Epidermal melanocyte (primary cell): ENCODE measurements around the gene SLC22A23.

Source experiments
- DNase-seq: peaks from one replicate; pipeline ENCODE4 v3.0.0; 2011; ENCODE audit warnings: low spot score; ENCODE audit not compliant: insufficient read length

SLC22A23 gene

DNA sequence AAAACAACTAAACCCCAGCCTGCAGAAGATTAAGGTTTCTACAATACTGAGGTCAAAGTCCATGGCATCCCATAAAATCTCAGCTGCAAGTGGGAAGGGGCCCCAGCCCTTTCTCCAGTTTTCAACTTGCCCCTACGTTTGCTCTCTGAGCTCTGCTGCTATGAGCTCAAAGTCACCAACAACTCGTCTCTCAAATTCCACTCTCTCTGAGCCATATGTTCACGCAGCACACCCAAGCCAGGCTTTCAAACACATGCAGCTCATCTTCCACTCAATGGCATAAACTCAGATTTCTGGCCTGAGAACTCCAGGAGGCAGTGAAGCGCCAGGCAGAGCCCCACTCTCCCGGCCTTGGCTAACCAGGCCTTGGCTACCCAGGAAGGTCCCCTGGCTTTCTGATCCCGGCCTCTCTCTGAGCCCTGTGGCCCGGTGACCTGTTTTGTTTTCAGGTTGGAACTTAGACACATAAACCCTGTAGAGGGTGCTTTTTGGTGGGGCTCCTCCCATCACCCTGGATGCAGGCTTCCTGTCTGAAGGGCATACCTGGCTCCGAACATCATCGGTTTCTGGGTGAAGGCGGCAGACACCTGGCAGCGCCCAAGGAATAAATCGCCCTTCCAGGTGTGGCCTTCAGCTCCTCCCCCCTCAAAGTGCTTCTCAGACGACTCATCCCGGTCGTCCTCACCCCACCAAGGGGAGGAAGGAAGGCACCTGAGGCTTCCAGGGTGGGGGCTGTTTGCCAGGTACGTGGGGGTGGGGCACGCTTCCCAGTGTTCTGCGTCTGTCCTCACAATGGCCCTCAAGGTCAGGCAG lies 12.4 kb downstream of the SLC22A23 start:
- DNase-seq: no peak

- no peak for DNase-seq
Observed at GRCh38 chr6:3443221-3443515, 13.7 kb downstream of the SLC22A23 start.

DNA sequence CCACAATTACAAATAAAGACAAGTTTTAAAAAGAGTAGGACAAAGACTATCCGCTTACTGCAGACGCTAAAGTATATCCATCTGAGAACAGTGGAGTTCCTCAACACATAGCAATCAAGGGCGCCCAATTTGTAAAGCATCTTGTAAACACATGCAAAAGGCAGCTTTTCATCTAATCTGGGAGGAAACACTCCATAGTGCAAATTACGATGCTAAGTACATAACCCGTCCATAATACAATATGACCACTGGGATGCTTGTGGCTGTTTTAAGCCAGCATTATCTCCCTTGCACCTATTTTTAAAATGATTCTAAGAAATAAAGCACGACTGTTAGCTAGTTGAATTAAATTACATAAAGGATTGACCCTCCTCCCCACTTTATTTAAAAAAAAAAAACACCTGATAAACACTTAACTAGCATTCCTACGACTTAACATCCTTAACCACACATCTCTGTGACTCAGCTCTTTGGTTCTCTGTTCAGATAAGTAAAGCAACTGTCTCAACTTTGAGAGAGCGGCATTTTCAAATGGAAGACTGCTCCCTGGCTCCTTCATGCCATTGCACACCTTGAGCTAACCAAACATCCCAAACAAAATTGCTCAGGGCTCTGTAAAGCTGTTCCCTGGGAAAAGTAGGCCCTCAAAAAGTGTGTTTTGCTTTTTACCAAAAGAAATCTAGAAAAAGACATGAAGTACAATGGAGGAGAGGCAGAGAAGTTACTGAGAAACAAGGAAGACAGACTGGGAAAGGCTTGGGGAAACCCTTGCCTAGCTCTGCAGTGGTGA lies 14.2 kb downstream of the SLC22A23 start:
- DNase-seq: no peak

- DNase-seq: no peak
Observed at GRCh38 chr6:3440911-3441310, 15.9 kb downstream of the SLC22A23 start.

GRCh38 chr6:3439961-3440360 lies 16.9 kb downstream of the SLC22A23 start:
- no peak for DNase-seq

DNA sequence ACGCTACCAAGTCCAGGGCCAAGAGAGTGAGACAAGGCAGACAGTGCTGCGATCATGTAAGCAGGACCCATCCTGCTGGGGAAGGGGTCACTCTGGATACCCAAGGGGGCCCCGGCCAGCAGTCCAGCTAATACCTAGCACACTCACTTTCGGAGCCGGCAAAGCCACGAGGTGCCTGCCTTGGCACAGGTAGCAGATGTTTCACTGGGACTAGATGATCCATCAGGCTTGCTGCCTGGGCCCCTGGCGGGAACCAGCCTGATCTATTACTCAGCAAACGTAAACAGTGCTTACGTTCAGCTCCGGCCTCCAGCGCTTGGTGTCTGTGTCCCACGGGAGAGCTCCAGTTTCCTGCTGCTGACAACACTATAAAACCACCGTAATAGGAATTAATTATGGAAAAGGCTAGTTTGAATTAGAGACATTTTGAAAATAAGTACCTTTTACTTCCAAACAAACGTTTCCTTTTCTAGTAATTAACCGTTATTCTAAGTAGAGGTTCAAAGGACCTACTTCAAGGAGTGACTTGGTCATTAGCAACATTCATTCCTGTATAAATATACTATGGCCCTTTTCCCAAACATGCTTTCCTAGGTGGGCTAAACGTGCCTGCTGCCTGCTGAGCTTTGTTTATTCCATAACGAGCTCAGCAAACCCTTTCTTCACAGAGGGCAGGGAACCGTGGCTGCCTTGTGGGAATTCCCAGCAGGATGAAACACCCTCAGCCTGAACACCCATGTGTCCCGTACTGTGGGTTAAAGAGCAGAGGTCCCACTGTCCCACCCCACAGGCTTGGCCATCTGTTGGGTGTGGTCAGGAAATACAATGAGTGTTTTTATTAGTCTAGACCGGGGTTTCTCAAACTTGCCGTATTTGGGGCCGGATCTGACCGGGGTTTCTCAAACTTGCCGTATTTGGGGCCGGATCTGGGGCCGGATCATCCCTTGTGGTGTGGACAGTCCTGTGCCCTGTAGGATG lies 18.4 kb downstream of the SLC22A23 start:
- no peak for DNase-seq

DNA sequence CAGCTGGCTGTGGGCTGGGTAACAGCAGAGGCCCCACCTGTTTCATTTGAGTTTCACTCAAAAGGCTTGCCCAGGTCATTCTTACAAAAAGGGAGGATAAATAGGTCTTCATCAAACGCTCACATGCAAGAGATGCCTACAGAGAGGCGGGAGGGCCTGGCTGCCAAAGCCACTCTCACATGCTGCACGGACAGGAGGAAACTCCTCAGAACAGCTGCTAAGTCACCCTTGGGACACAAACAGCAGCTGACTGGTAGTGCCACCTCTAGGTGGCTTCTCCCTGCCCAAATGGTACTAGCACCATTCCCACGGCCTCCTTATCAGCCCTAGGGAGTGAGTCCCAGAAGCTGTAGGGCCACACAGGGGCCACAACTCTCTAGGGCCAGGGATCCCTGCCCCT lies 23.8 kb downstream of the SLC22A23 start:
- DNase-seq: no peak

- DNase-seq: no peak
Observed at GRCh38 chr6:3432416-3432815, 24.4 kb downstream of the SLC22A23 start.

DNA sequence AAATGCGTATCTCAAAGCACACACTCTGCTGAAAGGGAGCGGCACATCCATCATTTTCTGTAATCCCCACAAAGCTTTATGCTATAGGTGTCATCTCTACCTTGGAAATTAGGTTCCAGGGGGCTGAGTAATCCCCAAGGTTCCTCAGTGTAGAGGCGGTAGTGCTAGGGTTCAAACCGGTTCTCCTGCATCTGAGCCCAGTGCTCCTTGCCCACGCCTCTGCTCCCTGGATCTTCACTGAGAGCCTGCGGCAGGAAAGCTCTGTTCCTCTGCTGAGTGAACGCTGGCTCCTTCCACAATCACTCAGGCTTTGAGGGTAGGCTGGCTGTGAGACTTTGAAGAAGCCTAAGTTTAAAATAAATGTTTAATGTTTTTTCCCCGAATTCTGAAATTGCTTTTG lies 24.9 kb downstream of the SLC22A23 start:
- no peak for DNase-seq

- no peak for DNase-seq
Observed at GRCh38 chr6:3429211-3429610, 27.6 kb downstream of the SLC22A23 start.

DNA sequence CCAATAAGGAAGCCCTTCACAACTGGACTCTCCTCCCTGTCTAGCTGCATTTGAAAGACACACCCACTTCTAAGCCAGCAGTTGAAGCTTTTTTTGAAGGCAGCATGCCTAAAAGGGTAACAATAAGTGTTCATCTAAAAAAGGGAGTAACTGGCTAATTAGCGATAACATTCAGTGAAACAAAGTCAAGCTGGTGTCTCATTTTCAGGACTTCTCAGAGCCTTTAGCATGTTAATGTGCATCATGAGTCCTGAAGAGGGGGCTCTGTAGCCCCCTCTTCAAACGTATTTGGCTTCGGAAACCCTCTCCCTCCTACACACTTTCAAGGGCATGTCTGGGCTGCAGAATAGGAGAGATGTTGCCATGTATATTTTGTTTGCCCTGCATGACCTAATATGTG lies 28.1 kb downstream of the SLC22A23 start:
- DNase-seq: no peak

- DNase-seq: no peak
Observed at GRCh38 chr6:3428247-3428646, 28.6 kb downstream of the SLC22A23 start.

DNA sequence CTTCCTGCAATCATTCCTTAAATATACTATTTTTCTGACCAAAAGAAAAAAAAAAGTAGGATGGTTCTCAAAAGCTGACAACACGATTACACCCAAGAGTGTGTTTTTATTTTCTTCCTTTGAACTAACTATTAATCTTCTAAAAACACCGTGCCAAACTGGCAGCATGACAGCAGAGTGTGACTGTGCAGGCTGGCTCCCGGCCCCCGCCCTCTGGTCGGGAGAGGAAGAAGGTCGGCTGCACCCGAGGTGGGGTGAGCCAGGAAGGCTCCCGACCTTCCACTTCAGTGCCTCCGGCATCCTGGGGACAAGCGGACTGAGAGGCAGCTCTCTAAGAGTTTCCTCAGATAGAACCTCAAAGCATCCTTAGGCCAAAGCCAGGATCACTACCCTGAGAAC lies 29.2 kb downstream of the SLC22A23 start:
- DNase-seq: no peak

DNA sequence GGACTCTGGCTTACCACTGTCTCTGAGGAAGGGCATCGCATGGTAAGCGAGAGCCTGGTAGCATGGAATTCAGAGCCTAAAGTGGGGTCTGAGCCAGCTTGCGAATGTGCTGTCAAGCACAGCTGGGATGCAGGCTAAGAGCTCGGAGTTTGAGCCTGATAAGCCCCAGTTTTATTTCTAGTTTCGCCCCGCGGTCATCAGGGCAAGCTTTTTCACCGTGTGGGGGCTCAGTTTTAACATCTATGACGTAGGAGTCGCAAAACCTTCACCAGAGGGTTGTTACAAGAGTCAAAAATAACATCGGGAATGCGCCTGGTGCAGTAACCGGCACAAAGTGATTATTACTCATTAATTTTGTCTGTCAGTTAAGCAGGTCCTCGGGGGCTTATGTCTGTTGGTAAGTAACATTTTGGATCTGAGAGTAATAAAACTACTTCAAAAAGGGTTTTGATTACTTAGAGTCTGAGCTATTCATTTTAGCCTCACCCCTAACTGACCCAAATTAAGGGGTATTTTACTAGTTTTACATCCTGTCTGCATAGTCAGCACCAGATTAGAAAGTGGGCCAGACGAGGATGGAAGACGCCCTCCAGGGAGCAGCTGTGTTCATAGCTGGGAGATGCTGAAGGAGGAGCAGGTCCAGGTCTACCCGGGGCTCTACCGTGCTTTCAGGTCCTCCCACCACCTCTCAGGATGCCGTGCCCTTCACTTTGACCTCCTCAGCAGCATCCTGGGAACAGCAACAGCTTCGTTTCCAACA lies 29.7 kb downstream of the SLC22A23 start:
- no peak for DNase-seq

DNA sequence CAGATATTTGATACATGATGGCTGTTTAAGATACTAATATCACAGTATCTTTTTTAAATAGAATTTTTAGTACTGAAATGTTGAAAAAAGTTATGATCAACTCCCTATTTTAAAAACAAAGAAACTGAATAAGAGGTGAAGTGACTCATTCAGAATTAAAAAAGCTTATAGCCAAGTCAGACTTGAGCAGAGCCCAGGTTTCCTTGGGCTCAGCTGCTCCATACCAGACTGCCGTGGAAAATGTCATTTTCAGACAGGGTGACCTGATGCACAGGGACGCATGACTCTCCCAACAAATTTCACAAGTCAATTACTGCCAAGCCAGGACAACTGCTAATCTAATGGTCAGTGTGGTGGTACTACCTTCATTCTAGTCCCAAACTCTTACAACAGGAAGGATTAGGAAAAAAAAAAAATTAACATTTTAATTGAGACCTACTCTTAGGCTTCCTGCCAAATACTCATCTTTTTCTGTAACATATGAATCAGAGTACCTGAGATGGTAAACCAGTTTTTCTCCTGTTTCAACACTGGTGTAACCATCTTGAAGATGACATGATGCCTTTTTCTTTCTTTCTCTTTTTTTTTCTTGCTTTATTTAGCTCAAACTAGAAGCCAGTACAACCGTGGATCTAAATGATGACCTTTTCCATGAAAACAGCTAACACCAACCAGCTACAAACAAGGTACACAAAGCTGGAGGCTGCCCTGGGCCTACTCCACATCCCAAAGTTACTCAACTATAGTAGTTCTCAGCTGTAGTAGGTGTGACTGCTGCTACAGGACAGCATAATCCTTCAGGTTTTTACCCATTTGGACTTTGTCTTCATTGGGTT lies 30.5 kb downstream of the SLC22A23 start:
- no peak for DNase-seq

DNA sequence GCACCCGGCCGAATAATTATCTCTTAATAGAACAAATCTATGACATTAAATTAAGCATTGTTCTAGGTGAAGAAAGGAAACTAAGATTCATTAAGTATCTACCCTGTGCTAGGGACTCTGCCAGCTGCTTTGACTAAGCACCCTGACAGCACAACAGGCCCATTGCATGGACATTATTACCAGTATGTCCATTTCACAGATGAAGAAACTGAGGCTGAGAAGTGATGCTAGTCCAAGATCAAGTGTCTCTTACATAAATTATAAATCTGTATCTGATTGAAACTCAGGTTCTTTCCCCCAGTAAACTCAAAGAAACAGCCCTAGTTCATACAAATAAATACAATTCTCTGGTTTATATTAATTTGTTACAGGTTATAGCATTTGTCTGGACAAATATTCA lies 31.3 kb downstream of the SLC22A23 start:
- DNase-seq: no peak

DNA sequence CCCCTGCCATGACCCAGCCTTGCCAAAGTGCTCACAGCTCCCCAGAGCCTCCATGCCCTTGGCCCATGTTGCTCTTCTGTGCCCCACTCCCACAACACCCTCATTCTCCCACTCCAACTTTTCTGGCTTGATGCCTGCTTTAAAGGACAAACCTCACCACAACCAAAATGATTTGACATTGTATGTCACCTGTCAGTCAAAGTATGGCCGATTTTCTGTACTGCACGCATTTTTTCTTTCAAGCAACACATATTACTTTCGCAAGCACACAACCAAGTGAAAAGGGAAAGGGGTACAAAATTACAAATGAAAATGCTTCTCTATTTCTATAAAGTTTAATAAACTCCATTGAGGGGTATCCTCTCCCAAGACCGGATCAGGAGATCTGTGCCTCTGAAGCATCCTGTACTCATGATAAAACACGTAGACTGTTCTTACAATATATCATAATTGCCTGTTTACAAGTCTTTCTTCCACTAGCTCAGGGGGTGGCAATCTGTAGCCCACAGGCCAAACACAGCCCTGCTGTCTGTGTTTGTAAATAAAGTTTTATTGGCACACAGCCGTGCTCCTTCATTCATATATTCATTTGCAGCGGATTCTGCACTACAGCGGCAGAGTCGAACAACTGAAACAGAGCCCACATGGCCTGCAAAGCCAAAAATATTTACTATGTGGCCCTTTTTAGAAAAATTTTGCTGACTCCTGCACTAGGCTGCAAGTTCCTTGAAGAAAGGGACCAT lies 32.5 kb downstream of the SLC22A23 start:
- no peak for DNase-seq

GRCh38 chr6:3423439-3424184 lies 33.2 kb downstream of the SLC22A23 start:
- DNase-seq: no peak
